IPS DF 19.7 (cell line): ENCODE measurements around the gene IKZF3.
"Not testable (repeated sequence)": the region's sequence is repeated elsewhere in the genome, so short reads cannot be mapped to it uniquely, and the experiment has no call there.

Source experiments
- DNase-seq: peaks from one replicate; pipeline ENCODE4 v3.0.0-alpha.2; 2013; ENCODE audit warnings: low read depth, low spot score

IKZF3 gene

DNA sequence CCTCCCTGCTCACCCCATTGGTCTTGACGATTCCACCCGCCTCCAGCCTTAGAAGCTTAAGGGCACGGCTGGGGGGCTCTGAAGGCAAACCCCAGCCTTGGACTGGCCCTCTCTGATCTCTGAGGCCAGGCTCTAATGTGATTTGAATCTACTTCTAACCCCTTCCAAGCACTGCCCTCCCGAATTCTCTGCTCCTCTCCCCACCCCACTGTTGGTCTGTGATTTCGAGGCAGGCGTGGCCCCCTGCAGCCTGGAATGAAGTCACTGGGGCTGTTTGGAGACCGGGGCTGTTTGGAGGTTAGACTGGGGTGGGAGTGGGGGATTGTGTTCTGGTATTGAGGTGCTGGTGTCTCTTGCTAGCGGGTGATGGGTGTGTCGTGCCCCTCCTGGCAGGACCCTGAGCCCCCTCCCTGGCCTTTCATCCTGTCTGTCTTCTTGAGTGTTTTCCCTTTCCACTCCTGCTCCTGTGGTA, 124.2 kb downstream of the IKZF3 start:
- DNase-seq = no peak

DNA sequence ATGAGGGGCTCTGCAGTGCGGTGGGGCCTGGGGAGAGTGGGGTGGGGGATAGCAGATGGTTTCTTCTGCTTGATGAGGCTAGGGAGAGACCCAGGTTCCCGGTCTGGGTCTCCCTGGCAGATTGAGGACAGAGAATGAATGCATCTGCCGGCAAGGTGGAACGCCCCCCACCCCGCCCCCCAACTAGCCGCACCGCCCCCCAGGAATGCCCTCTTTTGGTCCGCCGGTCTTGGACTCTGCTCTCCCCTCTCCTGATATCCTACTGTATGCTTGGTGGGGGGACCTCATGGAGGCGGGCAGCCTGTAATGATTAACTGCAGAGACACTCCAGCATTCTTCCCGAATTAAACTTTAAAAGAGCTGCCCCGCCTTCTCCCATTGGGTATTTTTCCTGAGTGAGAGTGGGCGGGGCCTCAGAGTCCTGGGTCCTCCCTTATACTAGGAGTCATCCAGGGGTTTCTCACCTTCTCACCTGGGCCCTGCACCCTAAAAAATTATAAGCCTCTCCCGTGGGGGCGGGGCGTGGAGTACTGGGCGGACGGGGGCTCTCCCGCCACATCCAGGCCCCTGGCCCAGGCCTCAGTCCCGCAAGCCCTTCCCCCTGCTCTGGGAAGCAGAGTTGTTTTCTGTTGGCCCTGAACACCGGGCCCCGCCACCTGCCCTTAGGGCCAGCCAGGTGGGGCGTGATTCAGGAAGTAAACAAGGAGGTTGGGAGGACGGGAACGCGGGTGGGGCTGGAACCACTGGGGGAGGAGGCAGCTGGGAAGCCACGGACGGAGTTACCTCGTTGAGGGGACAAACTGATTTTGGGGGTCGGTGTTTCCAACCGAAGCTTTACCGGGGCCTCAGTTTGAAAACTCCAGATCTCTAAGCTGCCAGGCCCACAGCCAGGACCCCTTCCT, 124.9 kb downstream of the IKZF3 start:
- no peak for DNase-seq

DNA sequence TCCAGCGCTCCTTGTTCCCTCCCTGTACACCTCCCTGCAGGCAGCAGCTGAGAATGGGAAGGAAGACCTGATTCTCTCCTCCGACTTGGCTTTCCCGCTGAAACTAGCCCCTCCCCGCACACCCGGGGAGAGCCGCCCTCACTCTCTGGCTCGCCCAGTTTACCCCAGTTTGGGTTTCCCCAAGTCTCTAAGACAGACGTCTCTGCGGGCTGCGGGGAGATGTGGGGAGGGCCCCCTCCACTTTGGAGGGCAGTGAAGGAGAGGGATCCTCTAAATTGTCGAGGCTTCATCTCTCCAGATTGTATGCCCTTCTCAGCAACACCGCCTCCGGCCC, 125.6 kb downstream of the IKZF3 start:
- no peak for DNase-seq

DNA sequence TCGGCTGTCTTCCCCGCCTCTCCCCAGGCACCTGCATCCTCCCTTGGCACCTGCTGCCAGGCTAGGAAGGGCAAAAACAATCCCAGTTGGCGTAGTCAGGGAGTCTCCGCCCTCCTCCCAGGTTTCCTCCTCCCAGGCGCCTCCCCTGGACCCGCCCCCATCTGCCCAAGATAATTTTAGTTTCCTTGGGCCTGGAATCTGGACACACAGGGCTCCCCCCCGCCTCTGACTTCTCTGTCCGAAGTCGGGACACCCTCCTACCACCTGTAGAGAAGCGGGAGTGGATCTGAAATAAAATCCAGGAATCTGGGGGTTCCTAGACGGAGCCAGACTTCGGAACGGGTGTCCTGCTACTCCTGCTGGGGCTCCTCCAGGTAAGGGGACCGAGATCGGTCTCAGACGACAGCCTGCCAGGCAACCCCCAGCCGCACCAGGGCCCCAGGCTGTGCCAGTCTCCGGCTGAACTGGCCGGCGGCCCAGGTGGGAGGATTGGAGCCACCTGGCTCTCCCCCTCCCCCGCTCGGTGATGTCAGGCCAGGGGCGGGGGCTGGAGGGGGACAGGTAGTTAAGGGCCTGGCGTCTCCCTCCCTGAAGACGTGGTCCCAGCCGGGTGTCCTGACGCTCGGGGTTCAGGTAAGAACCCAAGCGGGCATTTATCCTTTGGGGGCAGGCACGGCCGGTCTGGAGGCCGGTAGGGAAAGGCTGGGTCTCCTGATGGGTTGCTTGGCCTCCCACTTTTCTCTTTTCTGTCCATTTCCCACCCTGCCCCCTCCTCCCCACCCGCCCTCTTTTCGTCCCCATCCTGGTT, 126.1 kb downstream of the IKZF3 start, which contains the start of gene GRB7:
GRB7 (plus strand) TSS at position 179 of the 808 bp plus-strand sequence. CDS start 4,364 bp downstream, outside the sequence.
- no peak for DNase-seq

DNA sequence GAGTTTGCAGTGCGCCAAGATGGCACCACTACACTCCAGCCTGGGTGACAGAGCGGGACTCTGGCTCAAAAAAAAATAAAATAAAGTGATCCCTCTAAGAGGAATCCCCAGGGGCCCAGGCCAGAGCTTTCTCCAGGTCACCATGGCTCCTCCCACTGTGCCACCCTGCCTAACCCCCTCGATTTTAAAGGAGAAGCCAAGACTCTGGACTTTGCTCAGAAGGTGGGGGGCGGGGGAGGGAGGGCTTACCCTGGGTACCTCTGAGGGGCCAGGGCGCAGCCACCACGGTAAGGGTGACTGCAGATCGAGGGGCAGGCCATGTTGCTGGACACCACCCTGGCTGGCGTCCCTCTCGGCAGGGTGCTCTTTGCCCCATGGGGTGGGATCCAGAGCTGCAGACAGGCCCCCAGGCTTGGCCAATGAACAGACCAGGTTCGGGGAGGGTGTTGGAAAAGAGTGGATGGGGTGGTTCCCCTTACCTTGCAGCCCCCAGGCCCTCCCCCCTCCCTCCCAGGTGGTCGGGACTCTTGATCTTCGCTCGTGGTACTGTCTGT, 126.8 kb downstream of the IKZF3 start:
- DNase-seq = no peak

DNA sequence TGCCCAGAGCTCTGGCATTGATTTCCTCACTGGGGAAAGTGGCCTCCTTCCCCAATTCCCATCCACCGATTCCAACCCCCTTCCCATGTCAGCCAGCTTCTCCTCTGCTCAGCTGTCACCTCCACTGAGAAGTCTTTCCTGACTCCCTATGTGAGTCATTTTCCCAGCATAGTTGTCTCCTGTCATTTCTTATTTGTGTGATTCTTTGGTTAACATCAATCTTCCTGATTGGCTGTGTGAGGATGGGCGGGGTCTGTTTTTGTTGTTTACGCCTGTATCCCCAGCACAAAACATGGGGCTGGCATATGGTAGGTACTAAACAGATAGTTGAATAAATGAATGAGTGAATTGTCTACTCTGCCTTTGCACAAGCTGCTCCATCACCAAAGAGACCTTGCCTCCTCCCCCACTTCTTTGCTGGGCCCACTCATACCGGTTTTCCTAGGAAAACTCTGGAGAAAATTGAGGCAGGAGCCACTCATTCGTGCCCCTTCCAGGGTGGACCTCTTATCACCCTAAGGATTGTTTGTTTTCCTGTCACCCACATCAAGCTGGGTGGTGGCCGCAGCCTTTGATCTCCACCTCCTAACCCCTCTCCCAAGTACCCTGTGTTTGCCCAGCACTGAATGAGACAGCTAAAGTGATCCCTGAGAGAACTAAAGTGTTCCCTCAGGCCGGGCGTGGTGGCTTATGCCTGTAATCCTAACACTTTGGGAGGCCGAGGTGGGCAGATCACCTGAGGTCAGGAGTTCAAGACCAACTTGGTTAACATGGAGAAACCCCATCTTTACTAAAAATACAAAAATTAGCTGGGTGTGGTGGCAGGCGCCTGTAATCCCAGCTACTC, 127.6 kb downstream of the IKZF3 start:
- no peak for DNase-seq

DNA sequence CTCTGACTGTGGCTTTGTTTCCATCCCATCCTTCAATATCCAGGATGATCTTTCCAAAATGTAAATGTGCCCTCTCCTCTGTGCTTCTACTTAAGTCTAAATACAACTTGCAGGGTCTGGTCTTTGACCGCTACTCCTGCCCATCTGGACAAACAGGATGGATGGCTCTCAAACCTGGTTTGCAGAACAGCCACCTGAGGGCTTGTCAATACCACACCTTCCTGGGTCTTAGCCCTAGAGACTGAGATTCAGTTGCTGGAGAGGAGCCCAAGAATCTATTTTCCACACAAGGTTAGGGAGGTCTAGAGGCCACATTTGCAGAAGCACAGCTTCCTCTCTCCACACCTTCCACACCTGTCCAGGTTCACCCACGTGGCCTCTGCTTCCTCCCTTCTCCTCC, 128.2 kb downstream of the IKZF3 start:
- DNase-seq = no peak

DNA sequence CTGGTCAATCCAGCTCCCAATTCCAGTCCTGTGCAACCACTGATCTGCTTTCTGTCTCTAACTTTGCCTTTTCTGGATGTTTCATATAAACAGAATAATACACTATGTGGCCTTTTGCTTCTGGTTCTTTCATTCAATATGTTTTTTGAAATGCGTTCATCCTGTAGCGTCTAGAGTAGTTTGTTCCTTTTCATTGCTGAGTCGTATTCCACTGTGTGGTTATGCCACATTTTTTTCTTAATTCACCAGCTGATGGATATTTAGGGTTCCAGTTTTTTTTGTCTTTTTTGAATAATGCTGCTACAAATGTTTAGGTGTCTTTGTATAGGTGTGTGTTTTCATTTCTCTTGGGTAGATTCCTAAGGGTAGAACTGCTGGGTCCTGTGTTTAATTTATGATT, 131.5 kb downstream of the IKZF3 start:
- DNase-seq = no peak

DNA sequence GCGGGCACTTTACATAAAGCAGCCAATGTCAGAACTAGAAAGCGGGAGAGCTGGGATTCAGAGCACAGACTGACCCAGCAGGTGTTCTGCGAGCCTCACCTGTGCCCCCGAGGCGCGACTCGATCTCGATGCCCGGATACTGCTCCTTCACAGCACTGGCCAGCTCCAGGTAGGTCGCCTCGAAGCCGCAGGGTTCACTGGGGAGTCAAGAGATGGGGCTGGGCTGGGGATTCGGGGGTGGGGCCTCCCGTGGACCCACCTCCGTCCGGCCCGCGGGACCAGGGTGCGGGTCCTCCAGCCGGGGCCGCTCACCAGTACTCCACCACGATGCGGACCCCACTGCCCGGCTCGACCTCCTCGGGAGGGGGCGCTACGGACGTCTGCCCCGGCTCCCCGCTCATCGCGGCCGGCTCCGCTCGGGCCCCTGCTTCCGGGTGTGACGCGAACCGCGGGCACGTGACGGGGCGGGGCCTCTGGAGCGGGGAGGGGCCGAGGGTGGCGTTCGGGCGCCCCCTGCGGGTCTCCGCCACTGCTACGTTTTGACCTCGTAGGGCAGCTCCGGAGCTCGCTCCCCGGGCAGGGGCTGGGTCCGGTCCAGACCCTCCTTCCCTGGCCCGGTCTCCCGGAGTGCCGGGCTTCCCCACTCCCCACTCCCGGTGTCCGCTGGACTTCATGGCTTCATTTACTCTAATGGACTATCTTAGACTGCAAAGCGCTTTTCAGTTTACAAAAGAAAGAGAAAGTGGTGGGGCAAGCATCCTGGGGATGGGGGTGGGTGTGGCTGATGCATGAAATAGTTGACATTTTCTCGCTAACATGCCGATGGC, 133.8 kb downstream of the IKZF3 start, which contains the start of gene MIEN1:
MIEN1 (minus strand) TSS at position 438 of the 827 bp plus-strand sequence; CDS start at position 401, 37 bp downstream.
- no peak for DNase-seq

DNA sequence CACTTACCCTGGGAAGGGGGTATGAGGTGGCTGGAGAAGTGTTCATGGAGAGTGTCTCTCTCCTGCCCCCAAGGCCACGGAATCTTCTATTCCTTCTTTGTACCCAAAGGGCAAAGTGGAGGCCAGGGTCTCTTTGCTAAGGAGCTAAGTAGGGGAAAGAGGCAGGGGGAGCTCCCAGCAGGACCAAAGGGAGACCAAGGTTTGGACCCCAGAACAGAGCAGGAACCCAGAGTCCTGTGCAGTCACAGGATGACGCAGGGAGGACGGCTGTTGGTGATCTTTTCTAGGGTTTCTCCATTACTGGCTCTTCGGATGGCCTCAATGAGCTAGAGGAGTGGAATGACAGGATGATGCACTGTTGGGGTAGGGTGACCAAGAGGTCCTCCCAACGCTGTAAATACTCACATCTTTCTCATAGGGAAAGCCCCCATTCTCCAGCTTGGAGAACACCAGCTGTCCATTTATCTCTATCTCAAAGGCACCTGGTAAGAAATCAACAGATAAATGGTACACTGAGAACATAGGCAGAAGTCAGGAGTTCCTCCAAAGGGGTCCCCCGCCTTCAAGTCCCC, 134.7 kb downstream of the IKZF3 start:
- no peak for DNase-seq

DNA sequence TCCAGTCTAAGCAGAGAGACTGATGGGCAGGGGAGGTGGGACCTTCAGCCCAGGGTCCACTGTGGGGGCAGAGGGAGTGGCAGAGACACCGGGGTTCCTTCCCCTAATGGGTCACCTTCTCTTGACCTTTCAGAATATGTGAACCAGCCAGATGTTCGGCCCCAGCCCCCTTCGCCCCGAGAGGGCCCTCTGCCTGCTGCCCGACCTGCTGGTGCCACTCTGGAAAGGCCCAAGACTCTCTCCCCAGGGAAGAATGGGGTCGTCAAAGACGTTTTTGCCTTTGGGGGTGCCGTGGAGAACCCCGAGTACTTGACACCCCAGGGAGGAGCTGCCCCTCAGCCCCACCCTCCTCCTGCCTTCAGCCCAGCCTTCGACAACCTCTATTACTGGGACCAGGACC, 136.6 kb downstream of the IKZF3 start:
- DNase-seq = no peak

DNA sequence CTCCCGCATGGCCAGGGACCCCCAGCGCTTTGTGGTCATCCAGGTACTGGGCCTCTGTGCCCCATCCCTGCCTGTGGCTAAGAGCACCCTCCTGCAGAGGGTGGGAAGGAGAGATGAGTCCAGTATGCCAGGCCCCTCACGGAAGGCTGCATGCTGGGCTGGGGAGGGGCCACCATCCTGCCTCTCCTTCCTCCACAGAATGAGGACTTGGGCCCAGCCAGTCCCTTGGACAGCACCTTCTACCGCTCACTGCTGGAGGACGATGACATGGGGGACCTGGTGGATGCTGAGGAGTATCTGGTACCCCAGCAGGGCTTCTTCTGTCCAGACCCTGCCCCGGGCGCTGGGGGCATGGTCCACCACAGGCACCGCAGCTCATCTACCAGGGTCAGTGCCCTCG, 137.5 kb downstream of the IKZF3 start:
- DNase-seq = no peak

DNA sequence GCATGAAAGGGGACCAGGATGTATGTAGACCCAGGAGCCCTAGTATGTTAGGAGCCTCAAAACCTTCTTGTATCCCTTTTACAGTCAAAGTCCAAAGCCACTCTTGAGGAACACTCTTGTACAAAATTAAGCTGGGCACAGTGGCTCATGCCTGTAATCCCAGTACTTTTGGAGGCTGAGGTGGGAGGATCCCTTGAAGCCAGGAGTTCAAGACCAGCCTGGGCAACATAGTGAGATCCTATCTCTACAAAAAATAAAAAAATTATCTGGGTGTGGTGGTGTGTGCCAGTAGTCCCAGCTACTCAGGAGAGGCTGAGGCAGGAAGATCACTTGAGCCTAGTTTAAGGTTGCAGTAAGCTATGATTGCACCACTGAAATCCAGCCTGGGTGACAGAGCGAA, 138.2 kb downstream of the IKZF3 start:
- not testable (repeated sequence) for DNase-seq

DNA sequence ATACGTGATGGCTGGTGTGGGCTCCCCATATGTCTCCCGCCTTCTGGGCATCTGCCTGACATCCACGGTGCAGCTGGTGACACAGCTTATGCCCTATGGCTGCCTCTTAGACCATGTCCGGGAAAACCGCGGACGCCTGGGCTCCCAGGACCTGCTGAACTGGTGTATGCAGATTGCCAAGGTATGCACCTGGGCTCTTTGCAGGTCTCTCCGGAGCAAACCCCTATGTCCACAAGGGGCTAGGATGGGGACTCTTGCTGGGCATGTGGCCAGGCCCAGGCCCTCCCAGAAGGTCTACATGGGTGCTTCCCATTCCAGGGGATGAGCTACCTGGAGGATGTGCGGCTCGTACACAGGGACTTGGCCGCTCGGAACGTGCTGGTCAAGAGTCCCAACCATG, 139.4 kb downstream of the IKZF3 start:
- no peak for DNase-seq

DNA sequence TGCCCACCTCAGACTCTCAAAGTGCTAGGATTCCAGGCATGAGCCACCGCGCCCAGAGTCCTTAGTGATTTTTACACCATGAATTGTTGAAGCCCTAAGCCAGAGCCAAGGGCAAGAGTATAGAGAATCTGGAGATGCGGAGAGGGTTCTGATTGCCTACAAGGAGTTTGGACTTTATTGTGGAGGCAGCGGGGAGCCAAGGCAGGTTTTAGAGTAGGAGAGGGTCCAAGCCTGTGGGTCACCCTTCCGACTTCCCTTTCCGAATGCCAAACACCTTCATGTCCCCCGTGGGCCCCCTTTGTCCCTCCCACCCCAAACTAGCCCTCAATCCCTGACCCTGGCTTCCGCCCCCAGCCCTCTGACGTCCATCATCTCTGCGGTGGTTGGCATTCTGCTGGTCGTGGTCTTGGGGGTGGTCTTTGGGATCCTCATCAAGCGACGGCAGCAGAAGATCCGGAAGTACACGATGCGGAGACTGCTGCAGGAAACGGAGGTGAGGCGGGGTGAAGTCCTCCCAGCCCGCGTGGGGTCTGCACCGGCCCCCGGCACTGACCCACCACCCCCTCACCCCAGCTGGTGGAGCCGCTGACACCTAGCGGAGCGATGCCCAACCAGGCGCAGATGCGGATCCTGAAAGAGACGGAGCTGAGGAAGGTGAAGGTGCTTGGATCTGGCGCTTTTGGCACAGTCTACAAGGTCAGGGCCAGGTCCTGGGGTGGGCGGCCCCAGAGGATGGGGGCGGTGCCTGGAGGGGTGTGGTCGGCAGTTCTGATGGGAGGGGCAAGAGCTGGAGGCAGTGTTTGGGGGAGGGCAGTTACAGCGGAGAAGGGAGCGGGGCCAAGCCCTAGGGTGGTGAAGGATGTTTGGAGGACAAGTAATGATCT, 140.9 kb downstream of the IKZF3 start:
- no peak for DNase-seq

DNA sequence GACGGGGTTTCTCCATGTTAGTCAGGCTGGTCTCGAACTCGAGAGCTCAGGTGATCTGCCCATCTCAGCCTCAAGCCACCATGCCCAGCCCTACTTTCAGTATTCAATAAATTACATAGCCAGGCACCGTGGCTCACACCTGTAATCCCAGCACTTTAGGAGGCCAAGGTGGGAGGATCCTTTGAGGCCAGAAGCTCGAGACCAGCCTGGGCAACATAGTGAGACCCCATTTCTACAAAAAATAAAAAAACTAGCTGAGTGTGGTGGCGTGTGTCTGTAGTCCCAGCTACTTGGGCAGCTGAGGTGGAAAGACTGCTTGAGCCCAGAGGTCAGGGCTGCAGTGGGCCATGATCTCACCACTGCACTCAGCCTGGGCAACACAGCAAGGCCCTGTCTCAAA, 142.0 kb downstream of the IKZF3 start:
- DNase-seq = no peak

DNA sequence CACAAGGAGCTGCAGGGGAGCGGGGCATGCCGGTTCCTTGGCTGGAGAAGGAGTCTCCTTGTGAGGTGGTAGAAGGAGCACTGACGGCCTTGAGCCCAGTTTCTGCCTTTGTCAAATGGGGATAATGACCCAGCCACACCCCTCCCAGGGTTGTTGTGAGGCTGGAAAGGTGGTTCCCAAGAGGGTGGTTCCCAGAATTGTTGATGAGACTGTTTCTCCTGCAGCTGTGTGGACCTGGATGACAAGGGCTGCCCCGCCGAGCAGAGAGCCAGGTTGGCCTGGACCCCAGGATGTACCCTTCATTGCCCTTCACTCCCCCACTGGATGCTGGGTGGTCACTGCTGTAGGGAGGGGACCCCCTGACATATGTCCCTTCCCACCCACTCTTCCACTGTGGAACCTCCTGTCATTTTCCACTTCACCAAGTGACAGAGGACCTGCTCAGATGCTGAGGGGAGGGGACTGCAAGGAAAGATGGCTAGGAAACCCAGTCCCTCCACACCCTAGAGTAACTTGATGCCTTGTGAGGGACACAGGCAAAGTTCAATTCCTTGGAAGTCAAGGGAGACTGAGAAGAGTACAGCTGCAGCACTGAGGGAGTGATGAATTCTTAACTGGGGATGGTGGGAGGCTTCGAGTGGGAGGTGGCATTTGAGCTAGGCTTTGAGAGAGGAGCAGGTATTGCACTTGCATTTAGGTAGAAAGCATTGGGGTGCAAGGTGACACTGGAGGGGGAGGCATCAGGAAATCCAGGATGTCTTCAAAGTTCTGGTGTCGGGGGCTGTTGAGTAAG, 144.4 kb downstream of the IKZF3 start:
- DNase-seq = no peak

DNA sequence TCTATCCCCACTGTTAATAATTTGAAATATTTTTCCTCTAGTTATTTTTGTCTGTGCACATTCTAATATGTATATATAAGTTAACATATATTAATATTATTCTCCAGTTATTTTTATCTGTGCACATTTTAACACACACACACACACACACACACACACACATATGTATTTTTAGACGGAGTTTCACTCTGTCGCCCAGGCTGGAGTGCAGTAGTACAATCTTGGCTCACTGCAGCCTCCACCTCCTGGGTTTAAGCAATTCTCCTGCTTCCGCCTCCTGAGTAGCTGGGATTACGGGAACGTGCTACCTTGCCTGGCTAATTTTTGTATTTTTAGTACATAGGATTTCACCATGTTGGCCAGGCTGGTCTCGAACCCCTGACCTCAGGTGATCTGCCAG, 146.5 kb downstream of the IKZF3 start:
- DNase-seq = no peak
